HepG2 (cell line): ENCODE measurements around the gene GNAI2. TPM values are rescaled to one million over a fixed set of nuclear protein-coding genes. Genes with fewer than 3 reads are reported as not detected.

Experiments
- CERS6 ChIP-seq: sonication (generic); formaldehyde crosslinking; IDR thresholded peaks from 2 replicates; pipeline ENCODE4 v1.5.0; 2020; ENCODE audit warnings: missing genetic modification reagents
- E2F5 ChIP-seq: sonication (generic); formaldehyde crosslinking; conservative IDR thresholded peaks from 2 replicates; pipeline ENCODE4 v1.4.0; 2020; ENCODE audit warnings: missing genetic modification reagents
- FOXP4 ChIP-seq: sonication (generic); formaldehyde crosslinking; IDR thresholded peaks from 2 replicates; pipeline ENCODE4 v1.4.0; 2020; ENCODE audit warnings: missing genetic modification reagents
- IRF1 ChIP-seq: sonication (generic); formaldehyde crosslinking; IDR thresholded peaks from 2 replicates; pipeline ENCODE4 v1.4.0; 2020; ENCODE audit warnings: low read depth, mild to moderate bottlenecking, missing genetic modification reagents
- KIAA2018 ChIP-seq: sonication (generic); formaldehyde crosslinking; IDR thresholded peaks from 2 replicates; pipeline ENCODE4 v1.5.0; 2020; ENCODE audit warnings: mild to moderate bottlenecking, missing genetic modification reagents, borderline replicate concordance
- MTA3 ChIP-seq: sonication (generic); formaldehyde crosslinking; IDR thresholded peaks from 2 replicates; pipeline ENCODE4 v1.4.0; 2020; ENCODE audit warnings: missing genetic modification reagents
- ZNF441 ChIP-seq: sonication (generic); formaldehyde crosslinking; IDR thresholded peaks from 2 replicates; pipeline ENCODE4 v1.7.0; 2021; ENCODE audit warnings: missing genetic modification reagents, borderline replicate concordance
- ZNF737 ChIP-seq: sonication (generic); formaldehyde crosslinking; IDR thresholded peaks from 2 replicates; pipeline ENCODE4 v1.5.0; 2020; ENCODE audit warnings: missing genetic modification reagents, mild to moderate bottlenecking, borderline replicate concordance
- polyA plus RNA-seq, 8 experiments: library from polyadenylated mRNA; depleted of rRNA in 3 of 8; stranded (reverse) in 7 of 8; unstranded in 1 of 8; fragments of >200 nt; fragmentation: Illumina TruSeq in 4 of 8; extraction: Trizol in 4 of 8; gene quantifications; 2 replicates each; pipeline versions ENCODE4 v1.2.1 to v1.2.3, GENCODE V29; 2011 to 2016; ENCODE audit warnings: low read depth in 4 of 8, missing spikeins in 1 of 8, mixed read lengths in 1 of 8; ENCODE audit not compliant: insufficient read depth in 1 of 8
- total RNA-seq, 5 experiments: library from RNA; depleted of rRNA; stranded (reverse); fragments of >200 nt; fragmentation: Illumina TruSeq; extraction: Trizol; gene quantifications; 2 replicates each; pipeline ENCODE4 v1.2.3, GENCODE V29; 2016; ENCODE audit warnings: low read depth in 1 of 5
- TF ChIP-seq, protein P1 (sequence below): sonication (generic); formaldehyde crosslinking; IDR thresholded peaks from 2 replicates; pipeline ENCODE4 v1.4.0; 2020; ENCODE audit warnings: mild to moderate bottlenecking, missing genetic modification reagents

Gene GNAI2
- total and polyA plus RNA-seq, 2 of the 13 experiments (the other 11 are each of a cell fraction or from before 2014, with no cell fraction given) = 51.1 to 66.2 TPM

GRCh38 chr3:50302095-50303012 lies 66.3 kb downstream of the GNAI2 start (continued):
- TF ChIP-seq IRF1 (CRISPR knock-in tag) (no peak), ZNF441 (CRISPR knock-in tag) (no peak), E2F5 (CRISPR knock-in tag) (no peak), CERS6 (CRISPR knock-in tag) (no peak), MTA3 (CRISPR knock-in tag) (no peak), ZNF737 (peak; percentile 73; the same call in 1 of the 2 replicates), KIAA2018 (CRISPR knock-in tag) (no peak), FOXP4 (CRISPR knock-in tag) (0 out of 2 replicates have a peak, but pooled peaks have one; percentile 12)
- TF ChIP-seq, protein P1, sequence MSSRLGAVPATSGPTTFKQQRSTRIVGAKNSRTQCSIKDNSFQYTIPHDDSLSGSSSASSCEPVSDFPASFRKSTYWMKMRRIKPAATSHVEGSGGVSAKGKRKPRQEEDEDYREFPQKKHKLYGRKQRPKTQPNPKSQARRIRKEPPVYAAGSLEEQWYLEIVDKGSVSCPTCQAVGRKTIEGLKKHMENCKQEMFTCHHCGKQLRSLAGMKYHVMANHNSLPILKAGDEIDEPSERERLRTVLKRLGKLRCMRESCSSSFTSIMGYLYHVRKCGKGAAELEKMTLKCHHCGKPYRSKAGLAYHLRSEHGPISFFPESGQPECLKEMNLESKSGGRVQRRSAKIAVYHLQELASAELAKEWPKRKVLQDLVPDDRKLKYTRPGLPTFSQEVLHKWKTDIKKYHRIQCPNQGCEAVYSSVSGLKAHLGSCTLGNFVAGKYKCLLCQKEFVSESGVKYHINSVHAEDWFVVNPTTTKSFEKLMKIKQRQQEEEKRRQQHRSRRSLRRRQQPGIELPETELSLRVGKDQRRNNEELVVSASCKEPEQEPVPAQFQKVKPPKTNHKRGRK (CRISPR knock-in tag) = no peak
